ENCODE measurements around the gene HLTF.

DNA sequence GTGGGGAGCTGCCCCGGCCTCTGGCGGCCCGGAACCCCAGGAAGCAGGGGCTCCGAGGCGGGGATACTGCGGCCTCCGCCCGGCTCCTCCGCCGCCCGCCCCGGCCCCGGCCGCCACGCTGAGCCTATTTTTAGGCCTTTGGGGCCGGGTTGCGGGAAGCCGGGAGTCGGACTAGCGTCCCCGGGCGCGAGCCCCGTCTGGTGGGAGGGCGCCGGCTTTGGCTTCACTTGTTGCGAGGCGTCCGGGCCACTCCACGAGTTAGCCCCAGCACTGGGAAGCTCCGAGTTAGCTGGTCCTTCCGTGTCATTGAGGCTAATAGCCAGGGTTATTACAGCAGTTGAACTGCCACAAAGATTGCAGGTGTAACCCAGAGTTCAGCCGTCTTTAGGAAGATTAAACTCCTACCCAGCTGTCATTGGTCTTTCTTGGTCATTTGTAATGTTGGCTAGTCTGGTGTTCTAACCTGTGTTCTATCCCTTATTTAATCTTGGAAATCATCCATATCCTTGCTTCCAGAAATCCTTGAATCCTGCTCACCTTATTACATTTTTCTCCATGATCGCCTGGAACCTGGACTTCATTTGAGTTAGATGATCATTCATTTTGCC lies 94.2 kb downstream of the HLTF start:
- no peak for TF ChIP-seq EZH2 (IDR thresholded peaks at IDR 0.05; ENCODE audit: low read depth, unreplicated experiment)
- TF ChIP-seq, protein P1, sequence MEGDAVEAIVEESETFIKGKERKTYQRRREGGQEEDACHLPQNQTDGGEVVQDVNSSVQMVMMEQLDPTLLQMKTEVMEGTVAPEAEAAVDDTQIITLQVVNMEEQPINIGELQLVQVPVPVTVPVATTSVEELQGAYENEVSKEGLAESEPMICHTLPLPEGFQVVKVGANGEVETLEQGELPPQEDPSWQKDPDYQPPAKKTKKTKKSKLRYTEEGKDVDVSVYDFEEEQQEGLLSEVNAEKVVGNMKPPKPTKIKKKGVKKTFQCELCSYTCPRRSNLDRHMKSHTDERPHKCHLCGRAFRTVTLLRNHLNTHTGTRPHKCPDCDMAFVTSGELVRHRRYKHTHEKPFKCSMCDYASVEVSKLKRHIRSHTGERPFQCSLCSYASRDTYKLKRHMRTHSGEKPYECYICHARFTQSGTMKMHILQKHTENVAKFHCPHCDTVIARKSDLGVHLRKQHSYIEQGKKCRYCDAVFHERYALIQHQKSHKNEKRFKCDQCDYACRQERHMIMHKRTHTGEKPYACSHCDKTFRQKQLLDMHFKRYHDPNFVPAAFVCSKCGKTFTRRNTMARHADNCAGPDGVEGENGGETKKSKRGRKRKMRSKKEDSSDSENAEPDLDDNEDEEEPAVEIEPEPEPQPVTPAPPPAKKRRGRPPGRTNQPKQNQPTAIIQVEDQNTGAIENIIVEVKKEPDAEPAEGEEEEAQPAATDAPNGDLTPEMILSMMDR (conservative IDR thresholded peaks at IDR 0.05; ENCODE audit: low read depth in 2 of 2), result no peak

Data from GM23338 (cell line).